Liver (tissue), 3 donors: ENCODE results near the gene MOSPD3.

Experiments
- EGR1 ChIP-seq, 2 donors: IDR thresholded peaks; 2 replicates each; pipeline ENCODE4 v1.6.1; 2016 to 2018; ENCODE audit warnings: antibody characterized with exemption in 2 of 2, low read depth in 2 of 2
- GABPA ChIP-seq, 2 donors: IDR thresholded peaks in 1 of 2; conservative IDR thresholded peaks in 1 of 2; 2 replicates each; pipeline ENCODE4 v1.6.1; 2016; ENCODE audit warnings: antibody characterized with exemption in 2 of 2, mild to moderate bottlenecking in 1 of 2, moderate library complexity in 1 of 2
- HNF4A ChIP-seq, 2 donors: conservative IDR thresholded peaks; 2 replicates each; pipeline ENCODE4 v1.6.1; 2016; ENCODE audit warnings: antibody characterized with exemption in 2 of 2, mild to moderate bottlenecking in 2 of 2
- HNF4G ChIP-seq: IDR thresholded peaks from 2 replicates; pipeline ENCODE4 v1.6.1; 2016; ENCODE audit warnings: antibody characterized with exemption
- RAD21 ChIP-seq, 2 donors: IDR thresholded peaks; 2 replicates each; pipeline ENCODE4 v1.6.1; 2016; ENCODE audit warnings: antibody characterized with exemption in 2 of 2, mild to moderate bottlenecking in 2 of 2
- RXRA ChIP-seq, 2 donors: IDR thresholded peaks; 2 replicates each; pipeline ENCODE4 v1.6.1; 2017 to 2018; ENCODE audit warnings: antibody characterized with exemption in 2 of 2, mild to moderate bottlenecking in 1 of 2
- SP1 ChIP-seq: IDR thresholded peaks from 2 replicates; pipeline ENCODE4 v1.6.1; 2018; ENCODE audit warnings: antibody characterized with exemption, mild to moderate bottlenecking
- TAF1 ChIP-seq: conservative IDR thresholded peaks from 2 replicates; pipeline ENCODE4 v1.6.1; 2016; ENCODE audit warnings: antibody characterized with exemption, mild to moderate bottlenecking
- YY1 ChIP-seq: IDR thresholded peaks from 2 replicates; pipeline ENCODE4 v1.6.1; 2016; ENCODE audit warnings: antibody characterized with exemption, mild to moderate bottlenecking
- TF ChIP-seq, protein P1 (sequence below): fragments of 150-350 bp; IDR thresholded peaks from 2 replicates; pipeline ENCODE4 v1.5.1; 2017; ENCODE audit warnings: improper control_type of control experiment, low read depth, low read length; ENCODE audit not compliant: missing input control
- TF ChIP-seq, protein P2 (sequence below): IDR thresholded peaks from 2 replicates; pipeline ENCODE4 v1.6.1; 2016; ENCODE audit warnings: antibody characterized with exemption
- TF ChIP-seq, protein P3 (sequence below): IDR thresholded peaks from 2 replicates; pipeline ENCODE4 v1.6.1; 2016; ENCODE audit warnings: antibody characterized with exemption, mild to moderate bottlenecking
- TF ChIP-seq, protein P4 (sequence below): IDR thresholded peaks from 2 replicates; pipeline ENCODE4 v1.6.1; 2016; ENCODE audit warnings: antibody characterized with exemption
- TF ChIP-seq, protein P5 (sequence below): IDR thresholded peaks from 2 replicates; pipeline ENCODE4 v1.6.1; 2016; ENCODE audit warnings: antibody characterized with exemption
- donor health status: healthy.
- donor health status: healthy.

DNA sequence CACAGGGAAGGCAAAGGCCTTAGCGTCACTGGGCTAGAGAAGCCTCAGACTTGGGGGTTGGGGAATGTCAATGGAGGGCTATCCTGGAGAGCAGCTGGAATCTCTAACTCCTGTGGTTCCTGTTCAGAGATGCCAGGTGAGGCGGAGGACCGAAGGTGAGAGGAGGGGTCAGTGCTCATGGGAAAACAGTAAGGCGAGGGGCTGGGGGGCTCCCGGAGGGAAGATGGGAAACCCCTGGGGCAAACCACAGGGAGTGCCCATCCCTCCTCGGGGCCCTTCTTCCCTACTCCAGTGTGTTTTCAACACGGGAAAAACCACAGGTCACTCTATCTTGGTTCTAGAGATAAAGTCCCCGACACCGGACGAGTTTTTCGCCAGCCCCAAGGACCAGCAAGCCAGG lies 29.7 kb upstream of the MOSPD3 start:
- TF ChIP-seq SP1 = no peak
- TF ChIP-seq, protein P1, sequence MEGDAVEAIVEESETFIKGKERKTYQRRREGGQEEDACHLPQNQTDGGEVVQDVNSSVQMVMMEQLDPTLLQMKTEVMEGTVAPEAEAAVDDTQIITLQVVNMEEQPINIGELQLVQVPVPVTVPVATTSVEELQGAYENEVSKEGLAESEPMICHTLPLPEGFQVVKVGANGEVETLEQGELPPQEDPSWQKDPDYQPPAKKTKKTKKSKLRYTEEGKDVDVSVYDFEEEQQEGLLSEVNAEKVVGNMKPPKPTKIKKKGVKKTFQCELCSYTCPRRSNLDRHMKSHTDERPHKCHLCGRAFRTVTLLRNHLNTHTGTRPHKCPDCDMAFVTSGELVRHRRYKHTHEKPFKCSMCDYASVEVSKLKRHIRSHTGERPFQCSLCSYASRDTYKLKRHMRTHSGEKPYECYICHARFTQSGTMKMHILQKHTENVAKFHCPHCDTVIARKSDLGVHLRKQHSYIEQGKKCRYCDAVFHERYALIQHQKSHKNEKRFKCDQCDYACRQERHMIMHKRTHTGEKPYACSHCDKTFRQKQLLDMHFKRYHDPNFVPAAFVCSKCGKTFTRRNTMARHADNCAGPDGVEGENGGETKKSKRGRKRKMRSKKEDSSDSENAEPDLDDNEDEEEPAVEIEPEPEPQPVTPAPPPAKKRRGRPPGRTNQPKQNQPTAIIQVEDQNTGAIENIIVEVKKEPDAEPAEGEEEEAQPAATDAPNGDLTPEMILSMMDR = no peak
- TF ChIP-seq, protein P2, sequence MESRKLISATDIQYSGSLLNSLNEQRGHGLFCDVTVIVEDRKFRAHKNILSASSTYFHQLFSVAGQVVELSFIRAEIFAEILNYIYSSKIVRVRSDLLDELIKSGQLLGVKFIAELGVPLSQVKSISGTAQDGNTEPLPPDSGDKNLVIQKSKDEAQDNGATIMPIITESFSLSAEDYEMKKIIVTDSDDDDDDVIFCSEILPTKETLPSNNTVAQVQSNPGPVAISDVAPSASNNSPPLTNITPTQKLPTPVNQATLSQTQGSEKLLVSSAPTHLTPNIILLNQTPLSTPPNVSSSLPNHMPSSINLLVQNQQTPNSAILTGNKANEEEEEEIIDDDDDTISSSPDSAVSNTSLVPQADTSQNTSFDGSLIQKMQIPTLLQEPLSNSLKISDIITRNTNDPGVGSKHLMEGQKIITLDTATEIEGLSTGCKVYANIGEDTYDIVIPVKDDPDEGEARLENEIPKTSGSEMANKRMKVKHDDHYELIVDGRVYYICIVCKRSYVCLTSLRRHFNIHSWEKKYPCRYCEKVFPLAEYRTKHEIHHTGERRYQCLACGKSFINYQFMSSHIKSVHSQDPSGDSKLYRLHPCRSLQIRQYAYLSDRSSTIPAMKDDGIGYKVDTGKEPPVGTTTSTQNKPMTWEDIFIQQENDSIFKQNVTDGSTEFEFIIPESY = no peak
- TF ChIP-seq HNF4G = no peak
- no peak for TF ChIP-seq HNF4A (conservative IDR thresholded peaks at IDR 0.05)
- TF ChIP-seq EGR1 (IDR thresholded peaks at IDR 0.05; ENCODE audit: low read depth in 2 of 2) = no peak
- TF ChIP-seq TAF1 = no peak
- no peak for TF ChIP-seq RAD21 (IDR thresholded peaks at IDR 0.05)
- no peak for TF ChIP-seq YY1
- no peak for TF ChIP-seq RXRA (IDR thresholded peaks at IDR 0.05)
- TF ChIP-seq, protein P3, sequence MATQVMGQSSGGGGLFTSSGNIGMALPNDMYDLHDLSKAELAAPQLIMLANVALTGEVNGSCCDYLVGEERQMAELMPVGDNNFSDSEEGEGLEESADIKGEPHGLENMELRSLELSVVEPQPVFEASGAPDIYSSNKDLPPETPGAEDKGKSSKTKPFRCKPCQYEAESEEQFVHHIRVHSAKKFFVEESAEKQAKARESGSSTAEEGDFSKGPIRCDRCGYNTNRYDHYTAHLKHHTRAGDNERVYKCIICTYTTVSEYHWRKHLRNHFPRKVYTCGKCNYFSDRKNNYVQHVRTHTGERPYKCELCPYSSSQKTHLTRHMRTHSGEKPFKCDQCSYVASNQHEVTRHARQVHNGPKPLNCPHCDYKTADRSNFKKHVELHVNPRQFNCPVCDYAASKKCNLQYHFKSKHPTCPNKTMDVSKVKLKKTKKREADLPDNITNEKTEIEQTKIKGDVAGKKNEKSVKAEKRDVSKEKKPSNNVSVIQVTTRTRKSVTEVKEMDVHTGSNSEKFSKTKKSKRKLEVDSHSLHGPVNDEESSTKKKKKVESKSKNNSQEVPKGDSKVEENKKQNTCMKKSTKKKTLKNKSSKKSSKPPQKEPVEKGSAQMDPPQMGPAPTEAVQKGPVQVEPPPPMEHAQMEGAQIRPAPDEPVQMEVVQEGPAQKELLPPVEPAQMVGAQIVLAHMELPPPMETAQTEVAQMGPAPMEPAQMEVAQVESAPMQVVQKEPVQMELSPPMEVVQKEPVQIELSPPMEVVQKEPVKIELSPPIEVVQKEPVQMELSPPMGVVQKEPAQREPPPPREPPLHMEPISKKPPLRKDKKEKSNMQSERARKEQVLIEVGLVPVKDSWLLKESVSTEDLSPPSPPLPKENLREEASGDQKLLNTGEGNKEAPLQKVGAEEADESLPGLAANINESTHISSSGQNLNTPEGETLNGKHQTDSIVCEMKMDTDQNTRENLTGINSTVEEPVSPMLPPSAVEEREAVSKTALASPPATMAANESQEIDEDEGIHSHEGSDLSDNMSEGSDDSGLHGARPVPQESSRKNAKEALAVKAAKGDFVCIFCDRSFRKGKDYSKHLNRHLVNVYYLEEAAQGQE = no peak
- TF ChIP-seq, protein P4, sequence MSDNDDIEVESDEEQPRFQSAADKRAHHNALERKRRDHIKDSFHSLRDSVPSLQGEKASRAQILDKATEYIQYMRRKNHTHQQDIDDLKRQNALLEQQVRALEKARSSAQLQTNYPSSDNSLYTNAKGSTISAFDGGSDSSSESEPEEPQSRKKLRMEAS = no peak
- TF ChIP-seq GABPA (IDR thresholded peaks at IDR 0.05 in 1 of 2, conservative IDR thresholded peaks at IDR 0.05 in 1 of 2) = no peak
- TF ChIP-seq, protein P5, sequence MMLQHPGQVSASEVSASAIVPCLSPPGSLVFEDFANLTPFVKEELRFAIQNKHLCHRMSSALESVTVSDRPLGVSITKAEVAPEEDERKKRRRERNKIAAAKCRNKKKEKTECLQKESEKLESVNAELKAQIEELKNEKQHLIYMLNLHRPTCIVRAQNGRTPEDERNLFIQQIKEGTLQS = no peak
